ENCODE results near the gene ERGIC3.

ERGIC3 gene

DNA sequence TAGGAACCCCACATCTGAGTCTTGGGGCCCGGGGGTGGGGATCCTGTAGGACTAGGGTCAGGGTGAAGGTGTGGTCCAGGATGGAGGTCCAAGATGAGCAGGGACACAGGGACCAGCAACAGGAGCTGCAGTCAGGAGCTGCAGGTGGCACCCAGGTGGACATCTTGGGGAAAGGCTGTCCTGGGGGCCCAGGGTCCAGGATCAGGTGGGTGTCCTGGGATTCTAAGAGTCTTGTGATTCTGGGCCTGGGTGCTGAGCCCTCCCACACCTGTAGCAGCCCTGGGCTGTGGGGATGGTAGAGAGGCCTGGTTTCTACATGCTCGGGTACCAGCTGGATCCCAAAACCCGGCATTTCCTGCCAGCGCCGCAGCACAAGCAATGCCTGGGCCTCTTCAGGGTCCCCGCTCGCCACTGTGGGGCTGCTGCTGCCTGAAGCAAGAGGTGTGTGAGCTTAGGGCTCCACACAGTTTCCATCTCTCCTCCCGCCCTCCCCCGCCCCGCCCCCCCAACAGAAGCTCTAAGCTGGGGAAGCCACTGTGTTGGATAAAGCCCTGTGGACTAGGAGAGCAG lies 20.7 kb downstream of the ERGIC3 start:
- no peak for DNase-seq

DNA sequence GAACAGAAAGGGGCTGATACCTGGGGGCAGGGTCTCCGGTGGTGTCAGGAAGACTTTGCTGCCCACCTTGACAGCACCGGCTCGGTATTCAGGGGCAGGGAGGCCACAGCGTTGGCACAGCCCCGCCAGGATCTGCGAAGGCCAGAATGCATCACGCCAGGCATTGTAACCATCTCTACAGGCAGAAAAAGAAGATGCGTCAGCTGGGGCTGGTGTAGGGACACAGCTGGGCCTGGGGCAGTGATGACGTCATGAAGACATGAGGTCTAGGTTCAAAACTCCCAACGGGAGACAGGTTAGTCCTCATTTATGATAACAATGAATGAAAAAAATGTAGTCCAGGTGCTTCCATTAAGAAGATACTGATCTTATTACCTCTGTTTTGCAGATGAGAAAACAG lies 22.0 kb downstream of the ERGIC3 start:
- DNase-seq = no peak

DNA sequence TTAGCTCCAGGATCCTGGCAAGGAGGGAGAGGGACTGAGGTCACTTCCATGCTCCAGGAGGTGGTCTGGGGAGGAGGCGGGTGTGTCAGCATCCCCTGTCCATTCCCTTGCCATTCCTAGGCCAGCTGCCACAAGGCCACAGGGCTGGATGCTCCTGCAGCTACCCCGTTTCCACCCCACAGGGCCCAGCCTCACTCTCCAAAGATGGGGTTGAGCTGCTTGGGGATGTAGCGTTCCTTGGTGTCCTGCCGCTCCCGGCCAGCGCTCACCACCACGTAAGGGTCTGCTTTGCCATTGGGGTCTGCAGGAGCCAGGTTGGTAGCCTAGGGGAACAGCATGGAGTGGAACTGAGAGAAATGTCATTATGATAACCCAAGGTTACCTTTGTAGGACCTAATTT lies 23.0 kb downstream of the ERGIC3 start:
- no peak for DNase-seq

DNA sequence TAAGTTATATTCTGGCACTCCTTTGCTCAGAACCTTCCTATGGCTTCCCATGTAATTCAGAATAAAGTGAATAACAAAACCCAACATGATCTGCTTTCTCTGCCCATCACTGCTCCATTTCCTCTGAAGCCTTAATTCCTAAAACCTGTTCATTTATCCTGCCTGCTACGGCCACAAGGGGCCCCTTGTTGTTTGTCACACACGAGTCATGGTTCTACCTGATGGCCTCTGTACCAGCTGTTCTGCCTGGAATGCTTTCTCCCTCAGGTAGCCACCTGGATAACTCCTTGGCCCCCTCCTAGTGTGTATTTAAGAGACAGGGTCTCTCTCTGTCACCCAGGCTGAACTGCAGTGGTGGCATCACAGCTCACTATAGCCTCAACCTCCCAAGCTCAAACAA lies 26.8 kb downstream of the ERGIC3 start:
- peak; percentile 6 for DNase-seq

DNA sequence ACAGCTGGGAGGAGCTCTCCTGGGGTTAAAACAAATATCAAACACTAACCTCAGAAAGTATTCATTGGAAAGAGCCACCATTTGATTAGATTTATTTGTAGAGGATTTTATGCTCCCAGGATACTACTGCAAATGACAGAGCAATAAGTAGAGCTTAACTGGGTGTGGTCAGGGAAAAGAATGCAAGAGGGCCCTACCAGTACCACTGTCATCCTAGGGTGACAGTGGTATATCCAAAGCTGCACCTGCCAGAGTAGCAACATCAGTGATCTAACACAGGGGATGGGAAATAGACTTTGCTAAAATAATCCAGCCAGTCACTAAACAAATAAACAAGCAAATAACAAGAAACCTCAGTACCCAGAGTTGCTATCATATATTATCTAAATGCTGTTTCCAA lies 29.7 kb downstream of the ERGIC3 start:
- no peak for DNase-seq

DNA sequence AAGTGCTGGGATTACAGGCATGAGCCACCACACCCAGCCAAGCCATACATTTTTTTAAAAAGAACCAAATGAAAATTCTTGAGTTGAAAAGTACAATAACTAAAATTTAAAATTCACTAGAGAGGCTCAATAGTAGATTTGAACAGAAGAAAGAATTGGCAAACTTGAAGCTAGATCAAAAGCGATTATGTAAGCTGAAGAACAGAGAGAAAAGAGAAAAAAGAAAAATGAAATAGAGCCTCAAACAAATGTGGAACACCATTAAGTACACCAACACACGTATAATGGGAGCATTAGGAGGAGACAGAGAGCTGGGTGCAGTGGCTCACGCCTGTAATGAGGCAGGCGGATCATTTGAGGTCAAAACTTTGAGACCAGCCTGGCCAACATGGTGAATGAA lies 31.0 kb downstream of the ERGIC3 start:
- no peak for DNase-seq

DNA sequence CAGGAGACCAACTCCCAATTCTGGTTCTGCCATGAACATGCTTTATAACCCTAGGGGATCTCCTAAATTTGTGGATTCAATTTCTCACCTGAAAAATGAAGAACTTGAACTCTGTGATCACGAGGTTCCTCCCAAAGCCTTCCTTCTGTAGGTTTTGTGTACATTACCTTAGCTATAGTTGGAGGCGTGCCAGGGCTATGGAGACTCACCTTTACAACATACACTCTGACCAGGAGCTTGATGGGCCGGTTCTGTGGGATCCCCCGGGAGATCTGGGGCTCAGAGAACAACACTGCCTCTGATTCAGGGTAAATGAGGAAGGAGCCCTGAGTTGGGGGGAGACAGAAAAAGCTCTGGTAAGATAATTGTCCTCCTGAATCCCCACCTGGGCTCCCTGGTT lies 34.1 kb downstream of the ERGIC3 start:
- DNase-seq = no peak

DNA sequence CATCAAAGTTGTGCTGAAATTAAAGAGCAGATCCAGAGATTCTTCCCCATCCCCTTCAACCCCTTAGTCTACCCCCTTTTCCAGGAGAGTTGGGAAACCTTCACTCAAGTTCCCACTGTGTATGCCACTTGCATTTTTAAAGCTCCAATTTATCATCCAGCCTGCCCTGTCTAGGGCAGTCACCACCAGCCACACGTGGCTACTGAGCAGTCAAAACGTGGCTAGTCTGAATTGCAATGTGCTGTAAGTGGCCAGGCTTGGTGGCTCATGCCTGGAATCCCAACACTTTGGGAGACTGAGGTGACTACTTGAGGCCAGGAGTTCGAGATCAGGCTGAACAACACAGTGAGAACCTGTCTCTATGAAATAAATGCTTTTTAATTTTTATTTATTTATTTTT lies 34.9 kb downstream of the ERGIC3 start:
- no peak for DNase-seq

DNA sequence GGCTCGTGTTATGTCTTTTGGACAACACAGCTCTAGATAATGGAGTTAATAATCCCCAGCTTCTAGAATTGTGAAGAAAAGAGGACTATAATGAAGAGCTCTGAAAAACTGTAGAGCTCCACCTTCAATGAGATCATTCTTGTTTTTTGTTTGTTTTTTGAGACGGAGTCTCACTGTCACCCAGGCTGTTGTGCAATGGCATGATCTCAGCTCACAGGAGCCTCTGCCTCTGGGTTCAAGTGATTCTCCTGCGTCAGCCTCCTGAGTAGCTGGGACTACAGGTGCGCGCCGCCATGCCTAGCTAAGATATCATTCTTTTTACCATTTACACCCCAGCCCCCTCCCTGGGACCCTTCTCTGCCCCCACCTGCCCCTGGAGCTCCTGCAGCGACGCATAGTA lies 36.6 kb downstream of the ERGIC3 start:
- DNase-seq = no peak

DNA sequence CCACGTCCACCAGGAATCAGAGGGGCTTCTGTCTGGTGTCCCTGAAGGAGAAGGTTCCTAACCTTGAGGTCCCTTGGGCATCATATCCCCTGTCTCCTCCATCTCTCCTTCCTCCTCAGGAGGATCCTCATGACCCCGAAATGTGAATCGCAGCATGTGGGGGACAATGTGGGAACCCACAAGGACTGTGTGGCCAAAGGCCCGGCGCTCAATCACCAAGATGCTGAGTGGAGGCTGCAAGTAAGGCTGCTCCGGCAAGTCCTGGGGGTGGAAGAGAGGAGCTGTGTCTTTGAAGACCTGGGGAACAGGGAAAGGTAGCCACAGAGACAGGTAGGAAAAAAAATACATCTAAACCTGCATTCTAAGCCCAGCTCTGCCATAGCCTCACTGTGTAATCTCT lies 37.3 kb downstream of the ERGIC3 start:
- DNase-seq = no peak

DNA sequence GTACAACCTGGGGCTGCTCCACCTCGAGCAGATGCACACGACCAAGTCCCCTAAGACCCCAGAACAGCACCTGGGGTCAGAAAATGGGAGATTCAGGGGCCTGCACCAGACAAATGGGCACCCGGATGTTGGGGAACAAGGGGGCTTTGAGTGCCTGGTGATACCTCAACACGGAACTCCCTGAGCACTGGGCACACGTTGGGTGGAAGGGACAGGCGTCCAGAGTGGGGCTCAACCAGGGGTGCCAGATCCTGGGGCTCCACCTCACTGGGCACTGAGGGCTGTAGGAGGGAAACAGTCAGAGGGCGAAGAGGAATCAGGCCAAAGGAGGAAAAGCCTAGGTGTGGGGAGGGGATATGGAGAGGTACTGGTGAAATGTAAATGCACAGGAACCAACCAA lies 40.3 kb downstream of the ERGIC3 start:
- DNase-seq = no peak

DNA sequence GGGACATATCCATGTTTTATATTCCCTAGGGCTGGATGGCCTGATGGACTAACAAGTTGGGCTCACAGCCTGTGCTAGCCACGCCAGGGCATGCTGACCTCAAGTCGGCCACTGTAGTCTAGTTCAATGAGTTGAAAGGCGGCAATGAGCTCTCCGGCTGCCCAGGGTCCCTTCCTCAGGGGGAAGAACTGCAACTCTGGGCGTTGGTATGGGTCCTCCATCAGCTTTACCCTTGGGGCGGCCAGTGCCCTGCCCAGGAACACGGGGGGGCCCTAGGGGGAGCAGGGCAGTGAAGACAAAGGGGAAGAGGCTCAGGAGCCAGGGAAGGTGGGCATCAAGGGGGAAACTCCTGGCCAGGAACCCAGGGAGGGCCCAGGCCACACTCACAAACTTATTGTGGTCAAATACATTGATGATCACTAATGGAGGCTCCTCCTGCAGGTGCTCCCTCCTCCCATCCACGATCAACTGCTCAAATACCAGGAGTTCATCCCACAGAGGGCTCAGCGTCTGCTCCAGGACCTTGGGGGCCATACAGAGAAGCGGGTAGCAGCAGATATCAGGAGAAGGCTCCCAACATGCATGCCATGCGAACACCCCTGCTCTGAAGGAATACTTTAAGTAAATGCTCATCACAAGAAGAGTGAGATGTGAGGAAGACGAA lies 41.0 kb downstream of the ERGIC3 start:
- no peak for DNase-seq

DNA sequence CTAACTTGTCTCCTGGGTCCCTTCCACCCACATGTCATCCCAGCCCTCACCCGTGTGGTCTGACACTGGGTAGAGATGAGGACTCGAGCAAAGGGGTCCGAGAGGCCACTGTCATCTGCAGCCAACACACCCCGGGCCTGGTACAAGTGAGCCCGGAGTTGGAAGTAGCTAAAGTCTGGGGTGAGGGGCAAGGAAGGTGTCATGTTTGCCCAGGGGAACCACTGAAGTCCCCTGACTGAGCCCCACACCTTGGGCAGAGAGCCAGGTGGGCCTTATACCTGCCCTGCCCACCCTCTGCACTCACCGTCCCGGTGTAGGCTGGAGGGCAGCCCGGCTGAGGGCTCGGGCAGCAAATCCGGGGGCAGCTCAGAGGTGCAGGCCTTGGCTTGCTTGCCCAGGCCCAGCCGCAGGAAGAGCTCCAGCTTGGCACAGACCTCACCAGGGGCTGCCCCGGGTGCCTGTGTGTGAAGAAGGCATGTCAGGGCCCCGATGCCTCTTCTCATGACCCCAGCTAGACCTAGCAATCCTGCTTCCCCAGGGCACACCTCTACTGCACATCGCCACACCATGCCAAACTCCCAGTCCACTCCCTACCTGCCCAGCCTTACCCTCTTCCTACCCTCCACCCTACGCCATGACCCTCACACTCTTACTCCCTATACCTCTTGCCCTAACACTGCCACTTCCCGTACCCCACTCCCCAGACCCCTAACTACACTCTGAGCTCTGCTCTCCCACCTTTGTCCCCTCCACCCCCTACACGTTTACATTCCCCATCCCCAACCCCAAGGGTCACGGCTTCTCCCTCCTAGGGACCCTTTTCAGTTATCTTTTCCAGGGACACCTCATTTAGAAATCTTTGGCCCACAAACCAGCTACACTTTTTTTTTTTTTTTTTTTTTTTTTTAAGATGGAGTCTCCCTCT lies 42.0 kb downstream of the ERGIC3 start:
- DNase-seq = no peak

DNA sequence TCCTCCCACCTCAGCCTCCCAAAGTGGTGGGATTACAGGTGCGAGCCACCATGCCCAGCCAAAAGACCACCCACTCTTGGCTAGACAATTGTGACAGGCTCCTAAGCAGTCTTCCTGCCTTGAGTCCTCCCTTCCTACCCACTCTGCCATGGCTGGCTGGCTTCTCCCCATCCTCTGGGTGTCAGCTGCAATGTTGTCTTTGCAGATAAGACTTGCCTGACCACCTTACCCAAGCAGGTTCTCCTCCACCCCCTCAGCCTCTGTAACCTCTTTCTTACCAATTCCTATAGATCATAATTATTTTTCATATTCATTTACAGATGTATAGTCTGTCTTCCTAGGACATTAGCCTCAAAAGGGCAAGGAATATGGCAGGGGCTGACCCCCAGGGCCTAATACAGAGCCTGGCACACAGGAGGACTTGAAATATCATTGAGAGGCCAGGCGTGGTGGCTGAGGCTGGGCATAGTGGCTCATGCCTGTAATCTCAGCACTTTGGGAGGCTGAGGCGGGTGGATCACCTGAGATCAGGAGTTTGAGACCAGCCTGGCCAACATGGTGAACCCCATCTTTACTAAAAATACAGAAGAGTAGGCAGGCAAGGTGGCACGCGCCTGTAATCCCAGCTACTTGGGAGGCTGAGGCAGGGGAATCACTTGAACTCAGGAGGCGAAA lies 45.0 kb downstream of the ERGIC3 start:
- no peak for DNase-seq

DNA sequence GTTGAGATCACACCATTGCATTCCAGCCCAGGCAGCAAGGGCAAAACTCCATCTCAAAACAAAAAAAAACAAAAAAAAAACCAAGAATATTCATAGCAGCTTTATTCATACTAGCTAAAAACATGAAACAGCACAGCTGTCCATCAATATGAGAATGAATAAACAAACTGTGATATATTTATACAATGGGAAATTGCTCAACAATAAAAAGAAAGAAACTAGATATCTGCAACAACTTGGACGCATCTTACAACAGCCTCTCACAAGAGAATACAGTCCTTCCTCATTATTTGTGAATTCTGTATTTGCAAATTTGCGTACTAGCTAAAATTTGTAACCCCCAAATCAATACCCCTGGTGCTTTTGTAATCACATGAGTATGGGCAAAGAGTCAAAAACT lies 45.6 kb downstream of the ERGIC3 start:
- DNase-seq = no peak

DNA sequence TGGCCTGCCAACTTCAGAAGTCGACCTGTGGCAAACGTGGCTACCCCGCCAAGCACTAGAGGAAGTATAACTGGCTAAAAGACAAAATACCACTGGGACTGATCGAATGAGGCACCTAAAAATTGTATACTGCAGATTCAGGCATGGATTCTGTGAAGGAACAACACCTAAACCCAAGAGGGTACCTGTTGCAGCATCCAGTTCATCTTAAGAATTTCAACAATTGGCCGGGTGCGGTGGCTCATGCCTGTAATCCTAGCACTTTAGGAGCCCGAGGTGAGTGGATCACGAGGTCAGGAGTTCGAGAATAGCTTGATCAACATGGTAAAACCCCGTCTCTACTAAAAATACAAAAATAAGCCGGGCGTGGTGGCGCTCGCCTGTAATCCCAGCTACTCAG lies 46.5 kb downstream of the ERGIC3 start:
- DNase-seq = no peak

DNA sequence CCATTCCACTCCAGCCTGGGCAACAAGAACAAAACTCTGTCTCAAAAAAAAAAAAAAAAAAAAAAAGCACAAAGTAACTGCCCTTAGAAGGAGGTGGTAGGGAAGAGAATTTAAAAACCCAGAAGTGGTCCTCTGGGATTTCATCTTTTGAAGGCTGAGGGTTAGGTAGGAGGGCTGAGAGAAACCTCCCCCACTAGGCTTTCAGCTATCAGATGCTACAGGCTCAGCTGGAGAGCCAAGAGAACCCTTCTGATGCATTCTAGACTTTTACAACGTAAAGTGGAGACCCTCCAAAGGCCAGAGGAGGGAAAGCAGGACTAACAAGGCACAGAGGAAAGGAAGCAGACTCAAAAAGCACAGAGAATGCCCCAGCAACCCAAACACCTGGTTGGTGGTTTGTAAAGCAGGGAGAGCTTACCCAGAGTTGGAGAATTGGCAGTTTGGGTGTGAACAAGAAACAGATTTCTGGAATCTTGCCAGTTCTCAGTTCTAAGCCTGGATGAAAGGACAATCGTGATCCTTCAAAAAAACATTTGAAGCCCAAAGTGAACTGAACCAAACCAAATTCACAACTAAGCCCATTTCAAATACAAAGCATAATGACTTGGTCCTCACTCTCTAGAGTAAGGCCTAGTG lies 50.6 kb downstream of the ERGIC3 start:
- no peak for DNase-seq

DNA sequence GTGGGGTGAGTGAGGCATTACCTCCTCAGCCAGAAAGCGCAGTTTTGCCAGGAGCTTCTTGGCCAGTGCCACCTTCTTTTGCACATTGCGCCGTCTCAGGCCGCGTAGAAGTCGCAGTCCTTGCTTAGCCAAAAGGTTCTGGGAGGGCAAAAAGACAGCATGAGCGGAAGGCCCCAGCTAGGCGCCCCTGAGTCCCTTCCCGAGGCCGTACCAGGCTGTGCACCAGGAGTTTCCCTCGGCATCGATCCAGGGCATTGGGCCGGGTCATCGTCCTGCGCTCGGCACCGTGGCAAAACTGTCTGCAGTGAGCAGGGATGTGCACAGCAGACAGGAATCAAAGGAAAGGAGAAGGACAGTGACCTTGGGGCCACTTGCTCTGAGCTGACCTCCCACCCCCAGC lies 53.6 kb downstream of the ERGIC3 start:
- DNase-seq = no peak

DNA sequence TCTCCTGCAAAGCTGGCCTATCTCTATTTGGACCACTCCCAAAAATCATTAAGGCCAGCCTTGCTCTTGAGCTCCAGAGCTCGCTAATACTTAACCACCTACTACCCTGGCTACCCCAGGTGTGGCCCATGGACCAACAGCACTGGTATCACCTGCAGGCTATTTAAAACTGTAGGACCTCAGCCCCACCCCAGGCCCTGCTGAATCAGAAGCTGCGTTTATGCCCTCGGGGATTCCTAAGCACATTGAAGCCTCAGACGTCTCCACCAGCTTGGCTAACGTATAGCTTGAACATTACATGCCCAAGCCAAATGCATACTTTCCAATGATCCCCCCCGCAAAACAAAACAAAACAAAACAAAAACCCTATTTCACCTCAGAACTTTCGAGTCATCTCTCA lies 54.0 kb downstream of the ERGIC3 start:
- DNase-seq = no peak

DNA sequence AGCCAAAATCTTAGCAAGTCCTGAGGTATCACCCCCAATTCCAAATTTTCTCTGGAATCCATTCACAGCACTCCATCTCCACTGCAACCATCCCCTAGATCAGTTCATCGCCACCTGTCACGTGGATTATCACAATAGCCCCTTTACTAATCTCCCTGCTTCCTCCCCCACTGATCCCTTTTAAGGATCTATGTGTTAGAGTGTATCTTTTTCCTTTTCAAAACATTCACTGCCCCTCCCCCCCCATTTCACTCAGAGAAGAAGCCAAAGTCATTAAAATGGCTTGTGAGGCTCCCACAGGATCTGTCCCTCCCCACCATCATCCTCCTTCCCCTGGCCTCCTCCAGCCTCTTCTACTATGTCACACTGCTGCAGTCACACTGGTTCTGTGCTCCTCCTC lies 55.3 kb downstream of the ERGIC3 start:
- no peak for DNase-seq

DNA sequence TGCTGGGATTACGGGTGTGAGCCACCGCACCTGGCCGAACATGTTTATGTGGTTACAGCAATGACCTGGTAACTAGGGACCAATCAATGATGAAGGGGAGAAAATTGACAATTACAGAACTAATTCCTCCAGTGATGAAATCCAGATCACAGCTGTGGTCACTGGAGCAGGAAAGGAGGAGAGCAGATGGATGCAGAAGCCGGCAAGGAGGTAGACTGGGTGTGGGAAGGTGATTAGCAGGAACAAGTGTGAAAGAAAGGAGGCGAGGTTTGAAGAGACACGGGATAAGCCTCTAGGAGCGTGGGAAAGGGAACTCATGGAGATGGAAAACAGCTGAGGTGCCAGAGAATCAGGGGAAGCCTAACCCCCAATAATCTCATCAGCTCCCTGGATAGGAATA lies 56.6 kb downstream of the ERGIC3 start:
- DNase-seq = no peak

DNA sequence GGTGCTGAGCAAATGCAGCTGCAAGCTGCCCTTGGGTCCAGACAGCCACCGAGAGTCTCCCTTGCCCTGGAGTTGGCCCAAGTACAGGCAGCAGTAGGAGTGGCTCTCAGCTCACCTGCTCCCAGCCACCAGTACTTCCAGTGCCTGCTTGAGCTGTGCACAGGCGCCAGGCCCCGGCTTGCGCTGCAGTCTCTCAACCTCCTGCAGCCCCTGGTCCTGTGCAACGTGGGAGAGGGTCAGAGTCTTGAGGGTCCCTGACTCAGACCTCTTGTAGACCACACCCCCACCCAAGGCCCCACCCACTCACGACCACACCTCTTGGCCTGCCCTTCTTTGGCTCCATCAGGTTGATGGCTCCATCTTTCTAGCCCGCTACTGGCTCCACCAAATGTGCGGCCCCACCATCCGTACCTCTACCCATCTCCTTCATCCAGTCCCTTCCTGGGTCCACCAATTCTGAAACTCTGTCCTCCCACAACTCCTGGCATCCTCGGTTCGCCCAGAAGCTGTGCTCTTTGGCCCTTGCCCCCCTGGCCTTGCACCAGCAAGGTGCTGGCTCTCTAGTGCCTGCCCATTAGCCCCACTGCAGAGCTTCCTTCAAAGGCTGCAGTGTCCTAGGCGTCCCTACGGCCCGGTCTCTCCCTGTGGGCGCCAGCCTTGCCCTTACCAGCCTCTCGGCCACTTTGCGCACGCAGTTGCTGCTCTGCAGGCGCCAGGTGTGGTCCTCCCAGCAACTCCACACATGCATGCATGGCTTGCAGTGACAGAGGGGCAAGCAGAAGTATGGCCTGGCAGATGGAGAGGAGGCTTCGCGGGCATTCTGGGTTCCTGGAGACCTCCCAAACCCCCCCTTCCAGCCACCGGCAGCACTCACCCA lies 57.3 kb downstream of the ERGIC3 start:
- no peak for DNase-seq
